T follicular helper cell (primary cell): ENCODE data around the gene KSR2.
"Not testable (repeated sequence)": the region's sequence is repeated elsewhere in the genome, so short reads cannot be mapped to it uniquely, and the experiment has no call there.

Source experiments
- DNase-seq: peaks from one replicate; pipeline ENCODE4 v3.0.0-alpha.2; 2020; ENCODE audit warnings: low read depth

KSR2 gene

GRCh38 chr12:117890644-117891043, 78.1 kb downstream of the KSR2 start:
- no peak for DNase-seq

DNA sequence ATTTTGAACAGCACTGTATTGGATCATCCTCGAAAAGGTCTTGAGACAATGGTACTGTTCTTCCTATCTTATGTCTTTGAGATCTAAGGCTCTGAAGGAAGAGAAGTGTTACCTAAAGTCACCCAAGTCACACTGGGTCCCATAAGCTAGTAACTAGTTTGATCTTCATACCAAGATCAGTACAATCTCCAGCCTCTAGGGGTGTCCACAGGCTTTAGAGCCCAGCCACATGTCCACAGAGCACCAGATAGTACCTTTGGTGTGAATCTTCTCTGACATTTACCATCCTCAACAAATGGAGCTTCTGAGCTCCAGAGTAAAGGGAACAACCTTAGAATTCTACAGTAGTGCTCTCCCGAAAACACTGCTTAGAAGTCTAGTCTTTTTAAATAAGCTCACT, 78.7 kb downstream of the KSR2 start:
- DNase-seq, result no peak

GRCh38 chr12:117889098-117889497, 79.7 kb downstream of the KSR2 start:
- DNase-seq, result no peak

- DNase-seq, result no peak
These were observed 83.6 kb downstream of the KSR2 start for GRCh38 chr12:117885211-117885610.

DNA sequence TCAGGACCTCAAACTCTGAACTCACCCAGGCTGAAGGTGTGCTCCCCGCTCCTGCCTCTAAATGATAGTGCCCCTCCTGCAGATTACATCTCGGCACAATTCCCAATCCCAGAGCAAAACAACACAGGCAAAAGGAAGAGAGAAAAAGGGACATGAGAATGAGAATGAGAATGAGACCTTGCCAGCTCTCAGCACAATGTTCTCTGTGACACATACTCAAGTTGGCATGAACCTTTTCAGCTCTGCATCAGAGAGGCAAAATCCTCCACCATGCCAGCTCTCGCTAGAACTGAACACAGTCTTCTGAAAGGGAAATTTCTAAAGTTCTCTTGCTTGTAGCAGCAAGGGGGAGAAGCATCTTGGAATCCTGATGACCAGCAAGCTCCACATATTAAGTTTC, 84.6 kb downstream of the KSR2 start:
- no peak for DNase-seq

DNA sequence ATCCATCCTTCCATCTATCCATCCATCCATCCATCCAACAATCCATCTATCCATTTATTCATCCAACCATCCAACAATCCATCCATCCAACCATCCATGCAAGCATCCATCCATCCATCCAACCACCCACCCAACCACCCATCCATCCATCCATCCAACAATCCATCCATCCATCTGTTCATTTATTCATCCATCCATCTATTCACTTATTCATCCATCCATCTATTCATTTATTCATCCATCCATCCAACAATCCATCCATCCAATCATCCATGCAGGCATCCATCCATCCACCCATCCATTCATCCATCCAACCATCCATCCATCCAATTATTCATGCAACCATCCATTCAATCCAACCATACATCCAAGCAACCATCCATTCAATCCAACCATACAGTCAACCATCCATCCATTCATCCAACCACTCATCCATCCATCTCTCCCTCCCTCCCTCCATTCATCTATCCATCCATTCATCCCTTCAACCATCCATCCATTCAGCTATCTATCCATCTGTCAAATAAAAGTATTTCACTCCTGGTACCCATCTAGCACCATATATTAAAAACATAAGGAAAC, 86.1 kb downstream of the KSR2 start:
- DNase-seq, result no peak

DNA sequence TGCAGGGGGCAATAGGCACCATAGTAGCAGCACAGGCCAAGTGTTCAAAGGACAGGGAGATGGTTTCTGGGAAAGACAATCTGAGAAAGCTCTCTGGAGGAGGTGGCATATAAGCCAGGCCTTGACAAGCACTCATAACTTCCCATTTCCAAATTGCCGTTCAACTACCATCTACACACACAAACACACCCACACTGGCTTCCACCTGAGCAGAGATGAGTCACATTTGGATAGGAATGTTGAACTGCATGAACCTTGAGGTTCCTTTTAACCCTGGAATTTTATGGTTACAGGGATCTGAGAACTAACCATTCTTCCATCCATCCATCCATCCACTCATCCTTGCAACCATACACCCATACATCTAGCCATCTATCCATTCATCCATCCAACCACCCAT, 86.6 kb downstream of the KSR2 start:
- no peak for DNase-seq

DNA sequence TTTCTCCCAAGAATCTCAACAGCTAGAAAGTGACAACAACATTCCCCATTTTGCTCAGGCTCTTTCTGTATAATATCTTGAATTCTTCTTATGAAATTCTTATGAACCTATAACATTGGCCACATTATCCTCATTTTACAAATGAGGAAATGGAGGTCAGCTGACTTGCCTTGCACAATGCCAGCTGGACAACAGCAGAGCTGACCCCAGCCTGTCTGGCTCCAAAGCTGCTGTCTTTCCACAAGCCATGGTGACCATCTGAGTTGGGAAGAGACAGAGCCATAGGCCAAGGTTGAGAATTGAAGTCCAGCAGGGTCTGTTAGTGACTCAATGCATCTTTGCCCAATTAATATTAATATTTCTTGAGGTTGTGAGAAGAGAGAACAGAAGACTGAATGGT, 87.3 kb downstream of the KSR2 start:
- DNase-seq, result no peak

DNA sequence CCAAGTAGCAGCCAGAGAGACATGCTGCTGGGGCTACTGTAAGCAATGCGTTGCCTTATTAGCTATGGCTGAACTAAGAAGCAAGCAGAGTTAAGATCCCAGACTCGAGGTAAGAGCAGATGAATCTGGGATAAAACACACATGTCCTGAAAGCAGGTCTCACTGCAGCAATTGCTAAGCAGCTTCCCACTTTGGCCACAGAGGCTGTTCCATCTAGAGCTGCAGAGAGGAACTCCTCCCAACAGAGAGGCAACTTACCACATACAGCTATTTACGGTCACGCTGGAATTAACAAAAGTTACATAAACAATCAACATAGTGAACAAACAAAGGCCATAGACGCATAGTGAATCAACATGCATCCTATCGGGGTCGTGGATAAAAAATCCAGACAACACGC, 90.2 kb downstream of the KSR2 start:
- DNase-seq, result no peak

DNA sequence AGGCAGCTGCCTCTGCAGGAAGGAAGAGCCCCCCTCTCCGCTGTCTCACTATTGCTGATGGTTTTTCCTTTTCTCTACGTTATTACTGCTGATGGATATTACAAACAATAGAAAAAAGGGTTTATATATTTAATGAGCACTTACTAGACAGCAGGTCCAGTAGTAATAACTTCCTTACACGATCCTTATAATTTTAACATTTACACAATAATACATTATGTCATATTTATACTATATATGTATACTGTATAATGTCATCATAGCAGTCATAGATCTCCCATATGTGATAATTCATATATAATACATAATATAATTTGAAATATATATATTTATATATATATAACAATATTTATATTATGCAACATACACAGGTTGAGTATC, 92.4 kb downstream of the KSR2 start:
- DNase-seq, result no peak

DNA sequence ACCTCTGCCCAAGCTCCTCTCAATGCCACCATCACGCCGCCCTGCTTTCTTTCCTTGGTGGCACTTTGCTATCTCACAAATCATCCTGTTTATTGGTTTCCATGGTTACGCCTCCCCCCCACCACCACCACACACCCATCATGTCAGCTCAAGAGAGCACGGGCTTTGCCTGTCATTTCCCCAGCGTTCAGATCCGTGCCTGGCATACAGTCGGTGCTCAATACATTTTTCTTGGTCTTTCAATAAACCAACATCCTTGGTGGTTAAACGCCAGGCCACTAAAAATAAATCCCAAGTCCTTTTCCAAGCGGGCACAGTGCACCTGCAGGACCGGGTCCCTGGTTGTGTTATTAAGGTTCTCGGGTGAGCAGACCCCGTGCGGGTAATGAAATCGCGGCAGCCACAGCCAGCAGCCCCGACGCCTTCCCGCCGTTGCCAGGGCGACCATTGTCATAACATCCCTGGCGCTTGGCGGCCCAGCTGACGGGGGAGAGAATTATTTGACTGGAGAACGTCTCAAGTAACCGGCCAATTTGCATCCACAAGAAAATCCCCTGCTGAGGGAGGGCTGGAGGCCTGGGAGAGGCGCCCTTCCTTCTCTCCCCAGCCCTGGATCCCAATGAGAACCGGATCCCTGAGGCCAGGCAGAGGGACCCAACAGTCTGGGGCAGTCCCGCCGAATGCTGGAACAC, 92.9 kb downstream of the KSR2 start:
- peak; percentile 65 for DNase-seq

DNA sequence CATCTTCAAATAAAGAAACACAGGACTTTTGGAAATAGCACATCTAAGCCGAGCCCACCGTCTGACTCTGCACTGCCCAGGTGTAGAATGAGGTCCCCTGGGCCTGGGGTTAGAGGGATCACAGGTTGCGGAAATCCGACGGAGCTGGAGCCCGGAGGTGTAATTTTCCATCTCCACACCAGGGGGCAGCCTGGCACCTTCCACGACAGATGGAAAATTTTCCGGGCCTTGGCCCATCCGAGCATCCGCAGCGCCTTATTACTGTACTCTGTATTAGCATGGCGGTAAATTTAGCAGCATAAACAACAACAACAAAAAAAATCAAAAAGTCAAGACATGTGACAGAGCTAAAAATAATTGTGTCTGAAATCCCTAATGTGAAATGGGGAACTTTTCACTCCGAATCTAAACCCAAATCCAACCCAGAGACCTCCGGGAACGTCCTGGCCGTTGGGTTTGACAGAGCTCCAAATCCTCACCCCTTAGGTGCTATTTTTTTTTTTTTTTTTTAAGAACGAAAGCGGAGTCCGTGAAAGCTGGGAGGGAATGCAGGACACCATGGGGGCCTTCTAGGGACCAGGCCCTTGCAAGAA, 93.9 kb downstream of the KSR2 start:
- peak; percentile 60 for DNase-seq

- not testable (repeated sequence) for DNase-seq
These were observed 94.6 kb downstream of the KSR2 start for GRCh38 chr12:117874198-117874597.

DNA sequence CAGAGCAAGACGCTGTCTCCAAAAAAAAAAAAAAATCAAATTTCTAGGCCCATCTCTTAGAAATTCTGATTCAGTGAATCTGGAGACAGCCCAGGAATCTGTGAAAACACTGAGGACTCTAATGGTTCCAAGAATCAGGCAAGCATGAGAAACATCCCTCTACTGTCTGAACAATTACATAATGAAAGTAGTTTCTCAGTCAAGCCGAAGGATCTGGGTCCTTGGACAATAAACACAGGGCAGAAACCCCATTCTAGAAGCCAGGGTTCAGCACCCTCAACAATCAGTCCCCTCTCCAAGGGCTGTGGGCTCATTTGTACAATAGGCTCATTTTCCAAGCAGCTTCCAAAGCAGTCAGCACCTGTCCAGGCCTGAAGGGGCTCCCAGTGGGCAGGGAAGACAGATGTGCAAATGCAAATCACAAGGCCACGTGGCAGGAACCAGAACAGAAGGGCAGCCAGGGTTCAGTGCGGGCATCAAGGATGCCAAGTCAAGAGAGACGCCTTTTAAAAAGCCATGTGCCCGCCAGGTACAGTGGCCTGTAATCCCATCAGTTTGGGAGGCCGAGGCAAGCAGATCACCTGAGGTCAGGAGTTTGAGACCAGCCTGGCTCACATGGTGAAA, 96.1 kb downstream of the KSR2 start:
- DNase-seq, result no peak

GRCh38 chr12:117869551-117869950, 99.2 kb downstream of the KSR2 start:
- no peak for DNase-seq

GRCh38 chr12:117867348-117867747, 101.4 kb downstream of the KSR2 start:
- no peak for DNase-seq

DNA sequence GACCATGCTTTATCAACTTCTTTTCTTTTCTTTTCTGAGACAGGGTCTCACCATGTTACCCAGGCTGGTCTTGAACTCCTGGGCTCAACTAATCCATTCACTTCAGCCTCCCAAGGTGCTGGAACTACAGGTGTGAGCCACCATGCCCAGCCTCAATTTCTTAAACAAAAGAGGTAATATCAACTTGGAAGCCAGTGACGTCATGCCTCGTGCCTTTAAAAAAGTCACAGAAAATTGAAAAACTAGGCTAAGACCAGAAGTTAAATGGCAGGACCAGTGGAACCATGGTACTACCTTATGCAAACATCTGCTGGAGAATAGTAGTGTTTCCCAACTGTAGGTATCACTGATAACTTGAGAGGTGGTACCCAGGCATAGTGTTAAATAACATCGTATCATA, 103.3 kb downstream of the KSR2 start:
- no peak for DNase-seq

- DNase-seq, result no peak
These were observed 105.6 kb downstream of the KSR2 start for GRCh38 chr12:117863002-117863709.

DNA sequence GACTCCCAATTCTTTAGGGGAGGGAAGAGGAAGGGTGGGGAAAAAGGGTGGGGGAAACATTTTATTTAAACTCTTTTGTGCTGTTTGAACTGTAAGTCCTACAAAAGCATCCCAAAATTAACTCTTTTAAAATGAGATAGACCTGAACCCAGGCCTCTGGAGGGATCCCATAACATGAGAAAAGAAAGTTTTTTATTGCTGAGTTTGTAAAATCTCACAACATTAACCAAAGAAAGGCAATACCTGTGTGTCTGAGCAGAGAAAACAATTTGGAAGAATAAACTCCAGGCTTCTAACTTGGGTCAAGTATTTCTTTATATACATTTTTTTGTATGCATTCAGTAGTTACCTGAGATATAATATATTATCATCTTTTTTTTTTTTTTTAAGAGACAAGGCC, 107.1 kb downstream of the KSR2 start:
- no peak for DNase-seq

- DNase-seq, result not testable (repeated sequence)
These were observed 108.0 kb downstream of the KSR2 start for GRCh38 chr12:117860787-117861290.

- no peak for DNase-seq
These were observed 108.7 kb downstream of the KSR2 start for GRCh38 chr12:117860111-117860510.
